ENCODE results near the gene CAMTA1. TPM values are rescaled to one million over a fixed set of nuclear protein-coding genes. Genes with fewer than 3 reads are reported as not detected.

Gene CAMTA1
- total and polyA plus RNA-seq, 2 experiments from 2014 or later = 213 to 341 TPM

GRCh38 chr1:7562729-7563605, 777.7 kb downstream of the CAMTA1 start:
- Histone ChIP-seq H3K9me3 (ENCODE audit: low read depth) (no peaks in the 10 kb centered on the region), H3K27ac (no peak overlapping the region), H3K27me3 (no peaks in the 10 kb centered on the region), H3K4me3 (no peak overlapping the region), H3K36me3 (no peaks in the 10 kb centered on the region), H3K4me1 (ENCODE audit: low read depth) (peaks cover 13% of the 10 kb centered on the region)
- TF ChIP-seq CTCF (IDR thresholded peaks at IDR 0.05; ENCODE audit: low read depth, low read length) = no peak
- no peak for DNase-seq (ENCODE audit: low read depth in 1 of 2, low spot score in 1 of 2)

- no peak for TF ChIP-seq CTCF (IDR thresholded peaks at IDR 0.05; ENCODE audit: low read depth, low read length)
- H3K9me3 ChIP-seq (ENCODE audit: low read depth) = no peaks in the 10 kb centered on the region
- H3K27me3 ChIP-seq = no peaks in the 10 kb centered on the region
These were observed 778.9 kb downstream of the CAMTA1 start for GRCh38 chr1:7564137-7564536.

GRCh38 chr1:7565099-7565750, 780.0 kb downstream of the CAMTA1 start:
- TF ChIP-seq CTCF (IDR thresholded peaks at IDR 0.05; ENCODE audit: low read depth, low read length) = no peak
- Histone ChIP-seq H3K4me1 (ENCODE audit: low read depth) (no peaks in the 10 kb centered on the region), H3K4me3 (no peak overlapping the region), H3K27me3 (no peaks in the 10 kb centered on the region), H3K36me3 (no peaks in the 10 kb centered on the region), H3K27ac (no peak overlapping the region), H3K9me3 (ENCODE audit: low read depth) (no peaks in the 10 kb centered on the region)
- no peak for DNase-seq (ENCODE audit: low read depth in 1 of 2, low spot score in 1 of 2)

More at GRCh38 chr1:7564137-7564536, 778.9 kb downstream of the CAMTA1 start:
- H3K4me1 ChIP-seq (ENCODE audit: low read depth) = peaks cover 1% of the 10 kb centered on the region
- no peak for DNase-seq (ENCODE audit: low read depth in 1 of 2, low spot score in 1 of 2)
- H3K36me3 ChIP-seq = no peaks in the 10 kb centered on the region
- no peak overlapping the region for H3K4me3 ChIP-seq
- H3K27ac ChIP-seq = no peak overlapping the region

- Histone ChIP-seq H3K27me3 (no peaks in the 10 kb centered on the region), H3K36me3 (no peaks in the 10 kb centered on the region), H3K9me3 (ENCODE audit: low read depth) (no peaks in the 10 kb centered on the region), H3K4me3 (no peak overlapping the region), H3K27ac (no peak overlapping the region), H3K4me1 (ENCODE audit: low read depth) (no peaks in the 10 kb centered on the region)
- no peak for DNase-seq (ENCODE audit: low read depth in 1 of 2, low spot score in 1 of 2)
- TF ChIP-seq CTCF (IDR thresholded peaks at IDR 0.05; ENCODE audit: low read depth, low read length) = no peak
These were observed 781.4 kb downstream of the CAMTA1 start for GRCh38 chr1:7566417-7567375.

GRCh38 chr1:7567376-7567775, 782.1 kb downstream of the CAMTA1 start:
- no peak for TF ChIP-seq CTCF (IDR thresholded peaks at IDR 0.05; ENCODE audit: low read depth, low read length)
- Histone ChIP-seq H3K36me3 (no peaks in the 10 kb centered on the region), H3K27me3 (no peaks in the 10 kb centered on the region), H3K4me3 (no peak overlapping the region), H3K9me3 (ENCODE audit: low read depth) (no peaks in the 10 kb centered on the region), H3K4me1 (ENCODE audit: low read depth) (no peaks in the 10 kb centered on the region), H3K27ac (no peak overlapping the region)
- DNase-seq (ENCODE audit: low read depth in 1 of 2, low spot score in 1 of 2) = no peak

All from cardiac muscle cell (in vitro differentiated cells and primary cell).